Stomach (tissue), 4 donors: ENCODE data around the gene SLC6A5.

Experiments
- POLR2AphosphoS5 ChIP-seq, 3 donors: sonication (generic); formaldehyde crosslinking; IDR thresholded peaks; one replicate each; pipeline ENCODE4 v1.6.1; 2016; ENCODE audit warnings: antibody characterized with exemption in 3 of 3
- TF ChIP-seq, protein P1 (sequence below), 7 experiments: fragments of 450-650 bp in 4 of 7; fragments of 200-600 bp in 3 of 7; sonication (generic) in 3 of 7; IDR thresholded peaks; one replicate each; pipeline ENCODE4 v1.5.1; 2016 to 2019; ENCODE audit warnings: antibody characterized with exemption in 7 of 7, control low read depth in 2 of 7, mild to moderate bottlenecking in 1 of 7

- TF ChIP-seq, protein P1, sequence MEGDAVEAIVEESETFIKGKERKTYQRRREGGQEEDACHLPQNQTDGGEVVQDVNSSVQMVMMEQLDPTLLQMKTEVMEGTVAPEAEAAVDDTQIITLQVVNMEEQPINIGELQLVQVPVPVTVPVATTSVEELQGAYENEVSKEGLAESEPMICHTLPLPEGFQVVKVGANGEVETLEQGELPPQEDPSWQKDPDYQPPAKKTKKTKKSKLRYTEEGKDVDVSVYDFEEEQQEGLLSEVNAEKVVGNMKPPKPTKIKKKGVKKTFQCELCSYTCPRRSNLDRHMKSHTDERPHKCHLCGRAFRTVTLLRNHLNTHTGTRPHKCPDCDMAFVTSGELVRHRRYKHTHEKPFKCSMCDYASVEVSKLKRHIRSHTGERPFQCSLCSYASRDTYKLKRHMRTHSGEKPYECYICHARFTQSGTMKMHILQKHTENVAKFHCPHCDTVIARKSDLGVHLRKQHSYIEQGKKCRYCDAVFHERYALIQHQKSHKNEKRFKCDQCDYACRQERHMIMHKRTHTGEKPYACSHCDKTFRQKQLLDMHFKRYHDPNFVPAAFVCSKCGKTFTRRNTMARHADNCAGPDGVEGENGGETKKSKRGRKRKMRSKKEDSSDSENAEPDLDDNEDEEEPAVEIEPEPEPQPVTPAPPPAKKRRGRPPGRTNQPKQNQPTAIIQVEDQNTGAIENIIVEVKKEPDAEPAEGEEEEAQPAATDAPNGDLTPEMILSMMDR (IDR thresholded peaks at IDR 0.05): no peak
- no peak for TF ChIP-seq POLR2AphosphoS5 (IDR thresholded peaks at IDR 0.05)
Measured at GRCh38 chr11:20688761-20689160, 89.4 kb downstream of the SLC6A5 start.
